Large intestine (tissue), 3 donors: ENCODE results near the gene LIMS4. TPM values are rescaled to one million over a fixed set of nuclear protein-coding genes. Genes with fewer than 3 reads are reported as not detected.
"Not testable (repeated sequence)": the region's sequence is repeated elsewhere in the genome, so short reads cannot be mapped to it uniquely, and the experiment has no call there.

Experiments used
- DNase-seq, 2 donors: peaks; one replicate each; pipeline versions ENCODE4 v3.0.0 to v3.0.0-alpha.2; 2013
- H3K27ac ChIP-seq: one replicate; pipeline ENCODE4 v1.5.1; 2013; ENCODE audit warnings: low read length
- H3K27me3 ChIP-seq: 2 replicates; pipeline ENCODE4 v1.6.1; 2013; ENCODE audit warnings: low read length; ENCODE audit not compliant: control insufficient read depth, insufficient read depth
- H3K36me3 ChIP-seq: 2 replicates; pipeline ENCODE4 v1.6.1; 2013; ENCODE audit warnings: low read length; ENCODE audit not compliant: control insufficient read depth, insufficient read depth
- H3K4me1 ChIP-seq: one replicate; pipeline ENCODE4 v1.6.1; 2013; ENCODE audit warnings: low read length; ENCODE audit not compliant: control insufficient read depth, insufficient read depth
- H3K4me3 ChIP-seq: one replicate; pipeline ENCODE4 v1.5.1; 2013; ENCODE audit warnings: low read length
- H3K9me3 ChIP-seq: one replicate; pipeline ENCODE4 v1.6.1; 2013; ENCODE audit warnings: mild to moderate bottlenecking, low read depth, low read length, moderate library complexity; ENCODE audit not compliant: control insufficient read depth
- WGBS: methylation state at CpG from one replicate; pipeline ENCODE4 v1.1.5; 2013; ENCODE audit warnings: low lambda C conversion rate; ENCODE audit not compliant: insufficient coverage; 5-methylcytosine and 5-hydroxymethylcytosine counted together
- polyA plus RNA-seq: library from polyadenylated mRNA; unstranded; fragments of 120-200 nt; gene quantifications from one replicate; pipeline ENCODE4 v1.2.1, GENCODE V29; 2013

Gene LIMS4
- polyA plus RNA-seq, 1 donor, result 3.0 TPM

- H3K27ac ChIP-seq, result not testable (repeated sequence)
Observed at GRCh38 chr2:110420641-110421354, 51.8 kb downstream of the LIMS4 start.

GRCh38 chr2:110407142-110407541 is 65.5 kb downstream of the LIMS4 start:
- H3K4me1 ChIP-seq, H3K9me3 ChIP-seq, H3K4me3 ChIP-seq, H3K27me3 ChIP-seq, H3K36me3 ChIP-seq, H3K27ac ChIP-seq, DNase-seq: not testable (repeated sequence)
- no CpG with 5 or more reads among the region's 1 CpG for WGBS

More at GRCh38 chr2:110420641-110421354, 51.8 kb downstream of the LIMS4 start:
- no CpG with 5 or more reads among the region's 9 CpGs for WGBS
- not testable (repeated sequence) for DNase-seq, H3K4me3 ChIP-seq, H3K36me3 ChIP-seq, H3K9me3 ChIP-seq, H3K27me3 ChIP-seq, H3K4me1 ChIP-seq

GRCh38 chr2:110404988-110405387 is 67.6 kb downstream of the LIMS4 start:
- not testable (repeated sequence) for H3K36me3 ChIP-seq, H3K4me3 ChIP-seq, H3K27me3 ChIP-seq, H3K9me3 ChIP-seq, H3K4me1 ChIP-seq, H3K27ac ChIP-seq, DNase-seq
- no CpG with 5 or more reads among the region's 2 CpGs for WGBS

- H3K9me3 ChIP-seq, H3K4me3 ChIP-seq, H3K36me3 ChIP-seq, H3K27me3 ChIP-seq, H3K27ac ChIP-seq, H3K4me1 ChIP-seq, DNase-seq: not testable (repeated sequence)
- no CpG with 5 or more reads among the region's 1 CpG for WGBS
Observed at GRCh38 chr2:110404246-110404645, 68.4 kb downstream of the LIMS4 start.

- DNase-seq, H3K27ac ChIP-seq, H3K36me3 ChIP-seq, H3K9me3 ChIP-seq, H3K27me3 ChIP-seq, H3K4me1 ChIP-seq, H3K4me3 ChIP-seq: not testable (repeated sequence)
- no CpG with 5 or more reads among the region's 18 CpGs for WGBS
Observed at GRCh38 chr2:110401001-110401618, 71.5 kb downstream of the LIMS4 start.

GRCh38 chr2:110399378-110399777 is 73.2 kb downstream of the LIMS4 start:
- H3K27me3 ChIP-seq, H3K36me3 ChIP-seq, H3K4me1 ChIP-seq, H3K9me3 ChIP-seq, H3K4me3 ChIP-seq, H3K27ac ChIP-seq, DNase-seq: not testable (repeated sequence)
- WGBS, result no CpG with 5 or more reads among the region's 10 CpGs

- H3K9me3 ChIP-seq, DNase-seq, H3K4me3 ChIP-seq, H3K27me3 ChIP-seq, H3K4me1 ChIP-seq, H3K27ac ChIP-seq, H3K36me3 ChIP-seq: not testable (repeated sequence)
- no CpG with 5 or more reads among the region's 5 CpGs for WGBS
Observed at GRCh38 chr2:110395990-110396389, 76.6 kb downstream of the LIMS4 start.

Other genes starting within 250 kb of the LIMS4 start
- 26.3 TPM for gene RGPD6, start 104.4 kb upstream of the LIMS4 start, polyA plus RNA-seq
- 17.8 TPM for gene BUB1, start 205.2 kb upstream of the LIMS4 start, polyA plus RNA-seq